T-helper 2 cell (primary cell): Measurements from ENCODE around the gene TSPY4.
"Not testable (repeated sequence)": the region's sequence is repeated elsewhere in the genome, so short reads cannot be mapped to it uniquely, and the experiment has no call there.

Experiments used
- DNase-seq, 5 experiments: peaks; one replicate each; pipeline versions ENCODE4 v3.0.0 to v3.0.0-alpha.2; 2012 to 2022
- total RNA-seq, 2 donors: gene quantifications; one replicate each; lab custom pipeline; 2026; lab: John Stamatoyannopoulos, UW

Gene TSPY4, protein sequence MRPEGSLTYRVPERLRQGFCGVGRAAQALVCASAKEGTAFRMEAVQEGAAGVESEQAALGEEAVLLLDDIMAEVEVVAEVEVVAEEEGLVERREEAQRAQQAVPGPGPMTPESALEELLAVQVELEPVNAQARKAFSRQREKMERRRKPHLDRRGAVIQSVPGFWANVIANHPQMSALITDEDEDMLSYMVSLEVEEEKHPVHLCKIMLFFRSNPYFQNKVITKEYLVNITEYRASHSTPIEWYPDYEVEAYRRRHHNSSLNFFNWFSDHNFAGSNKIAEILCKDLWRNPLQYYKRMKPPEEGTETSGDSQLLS
- 0 reads per million in 2 donors for total RNA-seq

- DNase-seq, result not testable (repeated sequence)
These were observed at the start of gene TSPY4 for GRCh38 chrY:9337164-9337563. TSS of gene TSPY4 (plus strand) at chrY:9337464. CDS start at chrY:9337510, 46 bp downstream.

DNA sequence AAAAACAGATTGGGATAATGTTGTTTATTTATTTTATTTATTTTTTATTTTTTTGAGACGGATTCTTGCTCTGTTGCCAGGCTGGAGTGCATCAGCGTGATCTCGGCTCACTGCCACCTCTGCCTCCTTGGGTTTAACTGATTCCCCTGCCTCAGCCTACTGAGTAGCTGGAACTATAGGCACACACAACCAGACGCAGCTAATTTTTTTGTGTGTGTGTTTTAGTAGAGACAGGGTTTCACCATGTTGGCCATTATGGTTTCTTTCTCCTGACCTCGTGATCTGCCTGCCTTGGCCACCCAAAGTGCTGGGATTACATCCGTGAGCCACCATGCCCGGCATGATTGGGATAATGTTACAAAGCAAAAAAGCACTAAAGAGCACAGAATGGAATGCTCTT is 16.3 kb upstream of the TSPY4 start:
- no peak for DNase-seq

DNA sequence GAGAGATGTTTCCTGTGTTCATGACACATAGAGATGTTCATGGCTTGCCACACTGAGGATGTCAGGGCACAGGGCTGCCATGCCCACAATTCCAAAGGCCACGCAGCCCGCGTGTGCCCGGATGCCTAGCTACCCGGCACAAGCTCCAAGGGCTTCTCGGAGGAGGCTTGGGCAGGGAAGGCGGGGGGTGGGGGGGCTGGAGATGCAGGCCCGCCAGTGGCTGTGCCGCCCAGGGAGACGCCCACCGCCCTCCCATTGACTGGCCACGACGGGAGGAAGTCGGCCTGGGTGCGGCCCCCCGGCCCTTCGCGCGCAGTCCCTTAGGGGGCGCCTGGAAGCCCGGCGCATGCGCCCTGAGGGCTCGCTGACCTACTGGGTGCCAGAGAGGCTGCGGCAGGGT is 20.2 kb downstream of the TSPY4 start, which contains the start of gene TSPY8:
Gene TSPY8, plus strand, starts transcription at position 301 of the 400 bp plus-strand sequence. Its CDS starts 46 bp downstream, at position 347.
- DNase-seq, result not testable (repeated sequence)
